ENCODE measurements around the gene SULF2. TPM values are rescaled to one million over a fixed set of nuclear protein-coding genes. Genes with fewer than 3 reads are reported as not detected.

The SULF2 gene
- total RNA-seq, 1 donor from 2014 or later: 52.8 TPM

DNA sequence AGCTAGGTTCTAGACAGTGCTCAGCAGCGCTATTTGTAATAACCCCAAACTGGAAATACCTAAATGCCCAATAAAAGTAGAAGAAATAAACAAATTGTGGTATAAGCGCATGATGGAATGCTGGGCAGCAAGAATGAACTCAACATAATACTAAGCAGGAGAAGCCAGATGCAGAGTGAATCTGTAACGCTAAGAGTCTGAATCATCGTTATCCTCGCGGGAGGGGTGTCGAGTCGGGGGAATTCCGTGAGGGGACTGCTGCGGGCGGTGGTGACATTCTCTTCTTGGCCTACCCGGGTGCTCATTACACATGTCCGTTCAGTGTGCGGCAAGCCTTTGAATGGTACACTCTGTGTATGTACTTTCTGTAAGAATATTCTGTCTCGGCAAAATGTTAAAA, 83.7 kb downstream of the SULF2 start:
- Histone ChIP-seq H3K4me1 (peaks cover 3% of the 10 kb centered on the region), H3K36me3 (no peaks in the 10 kb centered on the region), H3K9me3 (no peaks in the 10 kb centered on the region), H3K27ac (no peak overlapping the region), H3K4me3 (no peak overlapping the region), H3K27me3 (no peaks in the 10 kb centered on the region)
- DNase-seq (no peak), ATAC-seq (no peak)
- TF ChIP-seq, protein P1, sequence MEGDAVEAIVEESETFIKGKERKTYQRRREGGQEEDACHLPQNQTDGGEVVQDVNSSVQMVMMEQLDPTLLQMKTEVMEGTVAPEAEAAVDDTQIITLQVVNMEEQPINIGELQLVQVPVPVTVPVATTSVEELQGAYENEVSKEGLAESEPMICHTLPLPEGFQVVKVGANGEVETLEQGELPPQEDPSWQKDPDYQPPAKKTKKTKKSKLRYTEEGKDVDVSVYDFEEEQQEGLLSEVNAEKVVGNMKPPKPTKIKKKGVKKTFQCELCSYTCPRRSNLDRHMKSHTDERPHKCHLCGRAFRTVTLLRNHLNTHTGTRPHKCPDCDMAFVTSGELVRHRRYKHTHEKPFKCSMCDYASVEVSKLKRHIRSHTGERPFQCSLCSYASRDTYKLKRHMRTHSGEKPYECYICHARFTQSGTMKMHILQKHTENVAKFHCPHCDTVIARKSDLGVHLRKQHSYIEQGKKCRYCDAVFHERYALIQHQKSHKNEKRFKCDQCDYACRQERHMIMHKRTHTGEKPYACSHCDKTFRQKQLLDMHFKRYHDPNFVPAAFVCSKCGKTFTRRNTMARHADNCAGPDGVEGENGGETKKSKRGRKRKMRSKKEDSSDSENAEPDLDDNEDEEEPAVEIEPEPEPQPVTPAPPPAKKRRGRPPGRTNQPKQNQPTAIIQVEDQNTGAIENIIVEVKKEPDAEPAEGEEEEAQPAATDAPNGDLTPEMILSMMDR (IDR thresholded peaks at IDR 0.05): no peak
- intact Hi-C loops (cut with DNase I): no loop called here

DNA sequence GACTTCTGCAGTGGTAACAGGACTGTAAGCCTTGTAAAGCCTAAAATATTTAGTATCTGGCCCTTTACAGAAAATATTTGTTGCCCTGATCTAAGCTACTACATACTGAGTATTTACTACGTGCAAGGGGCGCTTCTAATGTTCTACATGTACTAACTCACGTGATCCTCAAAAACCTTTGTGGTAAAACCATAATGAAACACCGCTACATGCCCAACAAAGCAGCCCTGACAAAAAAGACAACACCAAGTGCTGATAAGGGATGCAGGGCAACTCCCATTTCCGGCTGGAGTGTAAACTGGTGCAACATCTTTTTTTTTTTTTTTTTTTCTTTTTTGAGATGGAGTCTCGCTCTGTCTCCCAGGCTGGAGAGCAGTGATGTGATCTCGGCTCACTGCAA, 85.0 kb downstream of the SULF2 start:
- Histone ChIP-seq H3K4me1 (peaks cover 3% of the 10 kb centered on the region), H3K36me3 (no peaks in the 10 kb centered on the region), H3K4me3 (no peak overlapping the region), H3K9me3 (no peaks in the 10 kb centered on the region), H3K27ac (no peak overlapping the region), H3K27me3 (no peaks in the 10 kb centered on the region)
- DNase-seq (no peak), ATAC-seq (no peak)
- TF ChIP-seq, protein P1 (IDR thresholded peaks at IDR 0.05): no peak
- intact Hi-C loops (cut with DNase I): no loop called here

DNA sequence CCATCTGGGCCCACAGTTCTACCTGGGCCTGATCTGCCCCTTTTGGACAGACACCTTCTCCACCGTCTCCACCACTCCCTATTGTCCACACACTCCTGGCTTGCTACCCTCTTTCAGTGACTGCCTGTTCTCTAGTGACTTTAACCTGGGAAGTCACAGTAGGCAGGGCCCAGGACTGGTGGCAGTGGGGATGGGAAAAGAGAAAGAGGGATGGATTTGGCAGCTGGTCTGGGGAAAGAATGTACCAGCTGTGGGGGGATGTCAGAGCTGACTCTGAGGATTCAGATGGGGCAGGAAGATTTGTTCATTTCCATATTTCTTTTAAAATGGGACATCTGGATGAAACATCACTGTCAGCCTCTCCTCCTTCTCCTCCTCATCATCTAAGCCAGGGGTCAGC, 85.5 kb downstream of the SULF2 start:
- ATAC-seq: no peak
- H3K36me3 ChIP-seq: no peaks in the 10 kb centered on the region
- H3K27ac ChIP-seq: no peak overlapping the region
- intact Hi-C loops (cut with DNase I): no loop called here
- H3K27me3 ChIP-seq: no peaks in the 10 kb centered on the region
- H3K4me1 ChIP-seq: peaks cover 2% of the 10 kb centered on the region
- no peak overlapping the region for H3K4me3 ChIP-seq
- no peak for DNase-seq
- TF ChIP-seq, protein P1 (IDR thresholded peaks at IDR 0.05): no peak
- H3K9me3 ChIP-seq: no peaks in the 10 kb centered on the region

DNA sequence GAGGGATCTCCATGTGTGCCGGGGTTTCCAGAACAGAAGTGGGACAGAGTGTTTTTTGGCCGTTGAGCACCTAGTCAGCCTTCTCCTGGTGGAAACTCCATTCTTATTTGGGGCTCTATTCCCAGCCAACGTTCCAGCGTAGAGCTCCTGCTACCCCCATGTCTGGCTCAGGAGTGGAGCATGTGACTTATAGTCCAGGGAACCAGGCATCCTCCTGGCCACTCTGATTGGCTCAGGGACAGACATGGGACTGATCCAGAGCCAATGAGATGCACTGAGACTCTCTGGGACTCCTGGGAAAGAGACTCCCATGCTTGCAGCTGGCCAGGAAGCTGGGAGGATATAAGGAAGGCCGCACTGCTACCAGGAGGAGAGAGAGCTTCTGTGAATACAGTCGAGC, 87.1 kb downstream of the SULF2 start:
- Histone ChIP-seq H3K36me3 (no peaks in the 10 kb centered on the region), H3K27me3 (no peaks in the 10 kb centered on the region), H3K4me1 (no peaks in the 10 kb centered on the region), H3K4me3 (no peak overlapping the region), H3K9me3 (peaks cover 2% of the 10 kb centered on the region), H3K27ac (no peak overlapping the region)
- DNase-seq (no peak), ATAC-seq (no peak)
- TF ChIP-seq, protein P1 (IDR thresholded peaks at IDR 0.05): no peak
- intact Hi-C loops (cut with DNase I): no loop called here

DNA sequence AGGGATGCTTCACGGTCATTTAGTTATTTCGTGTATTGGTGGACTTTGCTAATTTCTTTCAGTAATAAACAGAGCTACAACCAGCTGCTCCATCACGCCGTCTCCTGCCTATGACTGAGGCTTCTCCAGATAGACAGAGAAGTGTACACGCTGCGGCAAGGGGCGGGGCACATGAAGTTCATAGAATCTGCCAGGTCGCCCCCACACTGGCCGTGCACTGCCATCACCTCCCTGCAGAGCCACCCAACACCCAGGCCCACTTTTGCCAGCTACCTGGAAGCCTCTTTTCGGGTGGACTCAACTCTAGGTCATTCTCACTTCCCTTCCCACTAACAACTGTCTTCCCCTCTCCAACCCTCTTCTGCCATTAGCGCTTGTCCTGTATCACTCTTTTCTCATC, 88.4 kb downstream of the SULF2 start:
- no peaks in the 10 kb centered on the region for H3K36me3 ChIP-seq
- intact Hi-C loops (cut with DNase I): no loop called here
- no peaks in the 10 kb centered on the region for H3K27me3 ChIP-seq
- ATAC-seq: no peak
- no peak for DNase-seq
- H3K4me3 ChIP-seq: no peak overlapping the region
- no peaks in the 10 kb centered on the region for H3K4me1 ChIP-seq
- H3K9me3 ChIP-seq: peaks cover 14% of the 10 kb centered on the region
- H3K27ac ChIP-seq: no peak overlapping the region
- TF ChIP-seq, protein P1 (IDR thresholded peaks at IDR 0.05): no peak
